ENCODE data around the gene NELFB. TPM values are rescaled to one million over a fixed set of nuclear protein-coding genes. Genes with fewer than 3 reads are reported as not detected.

NELFB gene
- total and polyA plus RNA-seq, 9 of the 15 experiments (the other 6 are each of a cell fraction or from before 2014, with no cell fraction given), result 0.24 to 84.0 (median 29.7) TPM

Other genes starting within 250 kb of the NELFB start
Only the 7 nearest of the 28 such genes appear.
- gene RNF208, start 33.1 kb upstream of the NELFB start, total RNA-seq (2014; rRNA removed), result 0.50 and 0.90 TPM in 2 replicates
- gene RNF208, start 33.1 kb upstream of the NELFB start, total RNA-seq (2014; rRNA removed; fragmentation: Illumina TruSeq; extraction: Trizol), result not detected in 2 replicates
- 0.47 and 0.49 TPM in 2 replicates for gene RNF208, start 33.1 kb upstream of the NELFB start, total RNA-seq (2015; rRNA removed; fragmentation: Illumina TruSeq; extraction: Trizol)
- gene RNF208, start 33.1 kb upstream of the NELFB start, total RNA-seq (2021), result 6.6 and 6.9 TPM in 2 replicates
- 0.15 and 1.3 TPM in 2 replicates for gene RNF208, start 33.1 kb upstream of the NELFB start, polyA plus RNA-seq (2011; rRNA removed)
- 0.62 and 2.4 TPM in 2 replicates for gene RNF208, start 33.1 kb upstream of the NELFB start, polyA plus RNA-seq (2014; fragmentation: Illumina TruSeq; extraction: Trizol)
- under 1 TPM in 1 of 2 experiments, not detected in 1; 0.18 TPM for gene RNF208, start 33.1 kb upstream of the NELFB start, polyA plus RNA-seq (2014; fragmentation: Nextera tagmentation; extraction: Ambion mirVana)
- 3.1 and 5.1 TPM in 2 replicates for gene RNF208, start 33.1 kb upstream of the NELFB start, polyA plus RNA-seq (2014; rRNA removed)
- 0.41 and 0.73 TPM in 2 replicates for gene CYSRT1, start 30.2 kb upstream of the NELFB start, total RNA-seq (2014; rRNA removed)
- not detected in 2 replicates for gene CYSRT1, start 30.2 kb upstream of the NELFB start, total RNA-seq (2014; rRNA removed; fragmentation: Illumina TruSeq; extraction: Trizol)
- gene CYSRT1, start 30.2 kb upstream of the NELFB start, total RNA-seq (2015; rRNA removed; fragmentation: Illumina TruSeq; extraction: Trizol), result 0.22 and 0.60 TPM in 2 replicates
- gene CYSRT1, start 30.2 kb upstream of the NELFB start, total RNA-seq (2021), result 0.22 and 0.60 TPM in 2 replicates
- 0.24 and 0.91 TPM in 2 replicates for gene CYSRT1, start 30.2 kb upstream of the NELFB start, polyA plus RNA-seq (2011; rRNA removed)
- gene CYSRT1, start 30.2 kb upstream of the NELFB start, polyA plus RNA-seq (2014; fragmentation: Illumina TruSeq; extraction: Trizol), result 0.32 TPM in 1 of 2 replicates, not detected in the other
- gene CYSRT1, start 30.2 kb upstream of the NELFB start, polyA plus RNA-seq (2014; fragmentation: Nextera tagmentation; extraction: Ambion mirVana), result under 1 TPM in 1 of 2 experiments, not detected in 1; 0.04 TPM
- gene CYSRT1, start 30.2 kb upstream of the NELFB start, polyA plus RNA-seq (2014; rRNA removed), result 0.15 and 1.4 TPM in 2 replicates
- 0.16 TPM in 1 of 2 replicates, not detected in the other for gene RNF224, start 27.8 kb upstream of the NELFB start, total RNA-seq (2014; rRNA removed)
- gene RNF224, start 27.8 kb upstream of the NELFB start, total RNA-seq (2014; rRNA removed; fragmentation: Illumina TruSeq; extraction: Trizol), result not detected in 2 replicates
- gene RNF224, start 27.8 kb upstream of the NELFB start, total RNA-seq (2015; rRNA removed; fragmentation: Illumina TruSeq; extraction: Trizol), result not detected in 2 replicates
- gene RNF224, start 27.8 kb upstream of the NELFB start, total RNA-seq (2021), result not detected in 2 replicates
- gene RNF224, start 27.8 kb upstream of the NELFB start, polyA plus RNA-seq (2011; rRNA removed), result 0.04 TPM in 1 of 2 replicates, not detected in the other
- gene RNF224, start 27.8 kb upstream of the NELFB start, polyA plus RNA-seq (2014; fragmentation: Illumina TruSeq; extraction: Trizol), result not detected in 2 replicates
- not detected for gene RNF224, start 27.8 kb upstream of the NELFB start, polyA plus RNA-seq (2014; fragmentation: Nextera tagmentation; extraction: Ambion mirVana)
- gene RNF224, start 27.8 kb upstream of the NELFB start, polyA plus RNA-seq (2014; rRNA removed), result not detected in 2 replicates
- not detected in 2 replicates for gene SLC34A3, start 24.4 kb upstream of the NELFB start, total RNA-seq (2014; rRNA removed)
- gene SLC34A3, start 24.4 kb upstream of the NELFB start, total RNA-seq (2014; rRNA removed; fragmentation: Illumina TruSeq; extraction: Trizol), result not detected in 2 replicates
- not detected in 2 replicates for gene SLC34A3, start 24.4 kb upstream of the NELFB start, total RNA-seq (2015; rRNA removed; fragmentation: Illumina TruSeq; extraction: Trizol)
- gene SLC34A3, start 24.4 kb upstream of the NELFB start, total RNA-seq (2021), result not detected in 2 replicates
- gene SLC34A3, start 24.4 kb upstream of the NELFB start, polyA plus RNA-seq (2011; rRNA removed), result not detected in 2 replicates
- not detected in 2 replicates for gene SLC34A3, start 24.4 kb upstream of the NELFB start, polyA plus RNA-seq (2014; fragmentation: Illumina TruSeq; extraction: Trizol)
- gene SLC34A3, start 24.4 kb upstream of the NELFB start, polyA plus RNA-seq (2014; fragmentation: Nextera tagmentation; extraction: Ambion mirVana), result not detected
- not detected in 2 replicates for gene SLC34A3, start 24.4 kb upstream of the NELFB start, polyA plus RNA-seq (2014; rRNA removed)
- gene TUBB4B, start 14.0 kb upstream of the NELFB start, total RNA-seq (2014; rRNA removed), result 264 and 325 TPM in 2 replicates
- gene TUBB4B, start 14.0 kb upstream of the NELFB start, total RNA-seq (2014; rRNA removed; fragmentation: Illumina TruSeq; extraction: Trizol), result 86.3 and 117 TPM in 2 replicates
- gene TUBB4B, start 14.0 kb upstream of the NELFB start, total RNA-seq (2015; rRNA removed; fragmentation: Illumina TruSeq; extraction: Trizol), result 287 and 291 TPM in 2 replicates
- gene TUBB4B, start 14.0 kb upstream of the NELFB start, total RNA-seq (2021), result 425 and 437 TPM in 2 replicates
- 268 and 271 TPM in 2 replicates for gene TUBB4B, start 14.0 kb upstream of the NELFB start, polyA plus RNA-seq (2011; rRNA removed)
- gene TUBB4B, start 14.0 kb upstream of the NELFB start, polyA plus RNA-seq (2014; fragmentation: Illumina TruSeq; extraction: Trizol), result 393 and 490 TPM in 2 replicates
- gene TUBB4B, start 14.0 kb upstream of the NELFB start, polyA plus RNA-seq (2014; fragmentation: Nextera tagmentation; extraction: Ambion mirVana), result 10 to 100 TPM; 24.1 to 51.3 TPM
- gene TUBB4B, start 14.0 kb upstream of the NELFB start, polyA plus RNA-seq (2014; rRNA removed), result 426 and 443 TPM in 2 replicates
- gene STPG3, start 4.0 kb upstream of the NELFB start, total RNA-seq (2014; rRNA removed), result not detected in 2 replicates
- gene STPG3, start 4.0 kb upstream of the NELFB start, total RNA-seq (2014; rRNA removed; fragmentation: Illumina TruSeq; extraction: Trizol), result not detected in 2 replicates
- not detected in 2 replicates for gene STPG3, start 4.0 kb upstream of the NELFB start, total RNA-seq (2015; rRNA removed; fragmentation: Illumina TruSeq; extraction: Trizol)
- gene STPG3, start 4.0 kb upstream of the NELFB start, total RNA-seq (2021), result not detected in 2 replicates
- gene STPG3, start 4.0 kb upstream of the NELFB start, polyA plus RNA-seq (2011; rRNA removed), result not detected in 2 replicates
- not detected in 2 replicates for gene STPG3, start 4.0 kb upstream of the NELFB start, polyA plus RNA-seq (2014; fragmentation: Illumina TruSeq; extraction: Trizol)
- gene STPG3, start 4.0 kb upstream of the NELFB start, polyA plus RNA-seq (2014; fragmentation: Nextera tagmentation; extraction: Ambion mirVana), result not detected
- not detected in 2 replicates for gene STPG3, start 4.0 kb upstream of the NELFB start, polyA plus RNA-seq (2014; rRNA removed)
- 38.5 and 46.9 TPM in 2 replicates for gene TOR4A, start 22.4 kb downstream of the NELFB start, total RNA-seq (2014; rRNA removed)
- 3.4 and 4.6 TPM in 2 replicates for gene TOR4A, start 22.4 kb downstream of the NELFB start, total RNA-seq (2014; rRNA removed; fragmentation: Illumina TruSeq; extraction: Trizol)
- gene TOR4A, start 22.4 kb downstream of the NELFB start, total RNA-seq (2015; rRNA removed; fragmentation: Illumina TruSeq; extraction: Trizol), result 14.8 and 16.4 TPM in 2 replicates
- gene TOR4A, start 22.4 kb downstream of the NELFB start, total RNA-seq (2021), result 45.8 and 49.2 TPM in 2 replicates
- gene TOR4A, start 22.4 kb downstream of the NELFB start, polyA plus RNA-seq (2011; rRNA removed), result 8.6 and 13.0 TPM in 2 replicates
- gene TOR4A, start 22.4 kb downstream of the NELFB start, polyA plus RNA-seq (2014; fragmentation: Illumina TruSeq; extraction: Trizol), result 8.8 and 14.8 TPM in 2 replicates
- gene TOR4A, start 22.4 kb downstream of the NELFB start, polyA plus RNA-seq (2014; fragmentation: Nextera tagmentation; extraction: Ambion mirVana), result 1 to 10 TPM; 3.9 to 7.0 TPM
- 23.9 and 27.3 TPM in 2 replicates for gene TOR4A, start 22.4 kb downstream of the NELFB start, polyA plus RNA-seq (2014; rRNA removed)